Stimulated activated CD4-positive, alpha-beta T cell treated with anti-CD3 and anti-CD28 coated beads, Interleukin-1b, Interleukin-23, amount 100 ng/mL, for 48 hours (primary cell): Measurements from ENCODE around the gene GOLGA6L9.
"Not testable (repeated sequence)": the region's sequence is repeated elsewhere in the genome, so short reads cannot be mapped to it uniquely, and the experiment has no call there.

Source experiments
- DNase-seq: peaks from one replicate; pipeline ENCODE4 v3.0.0-alpha.2; 2020

The GOLGA6L9 gene, protein sequence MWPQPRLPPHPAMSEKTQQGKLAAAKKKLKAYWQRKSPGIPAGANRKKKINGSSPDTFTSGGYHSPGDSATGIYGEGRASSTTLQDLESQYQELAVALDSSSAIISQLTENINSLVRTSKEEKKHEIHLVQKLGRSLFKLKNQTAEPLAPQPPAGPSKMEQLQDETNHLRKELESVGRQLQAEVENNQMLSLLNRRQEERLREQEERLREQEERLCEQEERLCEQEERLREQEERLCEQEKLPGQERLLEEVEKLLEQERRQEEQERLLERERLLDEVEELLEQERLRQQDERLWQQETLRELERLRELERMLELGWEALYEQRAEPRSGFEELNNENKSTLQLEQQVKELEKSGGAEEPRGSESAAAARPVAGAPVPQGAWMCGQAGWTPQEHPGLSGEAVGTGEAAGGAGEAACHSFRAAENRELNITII

DNA sequence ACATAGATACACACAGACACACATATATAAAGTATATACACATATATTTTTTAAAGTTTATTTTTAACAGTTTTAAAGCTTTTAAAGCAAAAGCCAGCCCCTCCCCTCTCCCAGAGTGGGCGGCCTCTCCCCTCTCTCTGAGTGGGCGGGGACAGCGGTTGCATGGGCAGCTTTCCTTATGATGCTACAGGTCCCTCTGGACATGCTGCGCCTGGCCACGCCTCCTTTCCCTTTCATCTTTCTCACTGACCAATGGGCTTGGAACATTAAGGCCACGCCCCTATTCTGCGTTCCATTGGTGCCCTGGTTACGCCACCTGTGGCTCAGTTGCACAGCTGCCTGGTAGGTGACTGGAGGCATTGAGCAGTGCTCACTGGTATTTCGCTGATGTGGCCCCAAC, at the start of gene GOLGA6L9:
GOLGA6L9 (plus strand) TSS at position 124 of the 400 bp plus-strand sequence; CDS start at position 388, 264 bp downstream.
- peak; percentile 2 for DNase-seq

DNA sequence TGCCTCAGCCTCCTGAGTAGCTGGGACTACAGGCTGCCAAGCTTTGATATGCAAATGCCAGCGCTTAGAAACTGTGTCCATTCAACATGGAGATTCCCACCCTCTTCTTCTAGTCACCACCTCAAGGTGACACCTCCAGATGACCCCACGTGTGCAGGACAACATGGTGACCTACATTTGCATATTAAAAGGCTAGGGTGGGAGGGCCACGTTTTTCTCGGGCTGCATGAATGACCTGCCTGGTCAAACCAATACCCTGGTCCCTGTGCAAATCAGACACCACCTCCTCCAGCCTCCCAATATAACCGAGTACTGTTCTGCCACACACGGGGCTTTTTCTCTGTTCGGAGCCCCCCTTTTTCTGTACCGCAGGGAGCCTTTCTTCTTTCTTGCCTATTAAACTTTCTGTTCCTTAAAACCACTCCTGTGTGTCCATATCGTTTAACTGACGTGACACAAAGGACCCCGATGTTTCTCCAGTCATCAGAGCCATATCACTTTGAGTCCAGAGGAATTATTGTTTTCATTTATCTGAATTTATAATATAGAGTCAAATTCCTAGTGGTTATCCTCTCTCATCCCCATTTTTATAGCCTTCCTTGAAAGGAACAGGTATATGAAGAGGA, 48.2 kb upstream of the GOLGA6L9 start:
- DNase-seq = not testable (repeated sequence)

DNA sequence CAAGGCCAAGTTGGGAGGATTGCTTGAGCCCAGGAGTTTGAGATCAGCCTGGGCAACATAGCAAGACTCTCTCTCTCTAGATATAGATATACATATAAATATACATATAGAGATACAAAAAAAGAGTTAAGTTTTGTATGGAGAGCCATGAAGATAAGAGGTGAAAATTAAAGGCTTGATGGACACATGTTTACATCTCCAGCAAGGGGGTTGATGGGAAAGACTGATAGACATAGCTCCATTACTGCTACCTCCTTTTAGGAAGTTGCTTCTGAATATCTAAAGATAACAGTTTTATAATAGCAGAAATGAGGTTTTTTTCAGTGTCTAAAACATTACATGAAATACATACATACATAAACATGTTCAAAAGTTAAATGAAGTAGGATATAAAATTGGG, 42.4 kb upstream of the GOLGA6L9 start:
- DNase-seq = not testable (repeated sequence)

DNA sequence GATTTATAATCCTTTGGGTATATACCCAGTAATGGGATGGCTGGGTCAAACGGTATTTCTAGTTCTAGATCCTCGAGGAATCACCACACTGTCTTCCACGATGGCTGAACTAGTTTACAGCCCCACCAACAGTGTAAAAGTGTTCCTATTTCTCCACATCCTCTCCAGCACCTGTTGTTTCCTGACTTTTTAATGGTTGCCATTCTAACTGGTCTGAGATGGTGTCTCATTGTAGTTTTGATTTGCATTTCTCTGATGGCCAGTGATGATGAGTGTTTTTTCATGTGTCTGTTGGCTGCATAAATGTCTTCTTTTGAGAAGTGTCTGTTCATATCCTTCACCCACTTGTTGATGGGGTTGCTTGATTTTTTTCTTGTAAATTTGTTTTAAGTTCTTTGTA, 39.5 kb upstream of the GOLGA6L9 start:
- DNase-seq = not testable (repeated sequence)

DNA sequence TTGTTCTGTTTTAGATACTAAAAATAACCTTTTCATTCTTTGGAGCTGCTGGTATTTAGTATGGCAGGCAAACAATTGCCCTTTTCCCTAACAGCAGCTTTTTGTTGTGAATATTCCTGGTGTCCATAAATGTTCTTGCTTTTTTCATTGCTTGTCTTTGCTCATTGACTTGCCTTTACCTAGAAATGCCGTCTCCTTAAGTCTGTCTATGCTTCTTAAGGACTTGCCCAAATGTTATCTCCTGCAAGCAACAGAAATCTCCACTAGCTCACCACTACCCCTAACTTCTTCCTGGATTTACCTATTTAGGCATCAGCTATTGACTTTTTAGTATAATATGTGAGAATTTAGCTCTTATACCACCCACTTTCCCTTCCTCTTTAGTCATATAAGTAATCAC, 37.5 kb upstream of the GOLGA6L9 start:
- not testable (repeated sequence) for DNase-seq

DNA sequence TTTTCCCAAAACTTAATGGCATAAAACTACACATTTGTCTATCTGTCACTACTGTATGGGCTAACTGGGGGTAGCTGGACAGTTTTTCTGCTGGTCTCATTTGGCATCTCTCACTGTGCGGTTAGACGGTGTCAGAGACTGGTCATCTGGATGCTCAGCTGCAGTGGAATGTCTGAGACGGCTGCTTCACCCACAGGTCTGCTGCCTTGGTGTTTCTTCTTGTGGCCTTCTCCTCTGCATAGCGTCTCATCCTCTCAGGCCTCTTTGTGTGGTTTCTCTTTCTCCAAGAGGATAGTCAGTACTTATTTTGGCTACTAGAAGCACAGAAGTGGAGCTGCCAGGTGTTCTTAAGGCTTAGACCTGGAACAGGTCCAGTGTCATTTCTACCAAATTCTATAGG, 35.9 kb upstream of the GOLGA6L9 start:
- no peak for DNase-seq

DNA sequence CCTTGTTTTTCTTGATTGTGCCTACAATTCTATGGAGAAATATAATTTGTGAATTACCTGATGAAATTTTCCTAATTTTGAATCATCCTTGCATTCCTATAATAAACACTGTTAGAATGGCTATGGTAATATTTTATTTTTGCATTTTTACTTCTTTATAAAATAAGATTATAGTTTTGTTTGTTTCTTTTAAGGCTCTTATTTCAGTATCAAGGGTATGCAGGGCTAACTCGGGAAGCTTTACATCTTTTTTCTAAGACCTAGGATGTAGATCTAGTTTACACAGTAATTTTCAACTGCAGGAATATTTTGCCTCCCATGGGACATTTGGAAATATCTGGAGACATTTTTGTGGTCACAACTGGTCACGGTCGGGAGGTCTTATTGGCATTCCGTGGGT, 33.8 kb upstream of the GOLGA6L9 start:
- not testable (repeated sequence) for DNase-seq

DNA sequence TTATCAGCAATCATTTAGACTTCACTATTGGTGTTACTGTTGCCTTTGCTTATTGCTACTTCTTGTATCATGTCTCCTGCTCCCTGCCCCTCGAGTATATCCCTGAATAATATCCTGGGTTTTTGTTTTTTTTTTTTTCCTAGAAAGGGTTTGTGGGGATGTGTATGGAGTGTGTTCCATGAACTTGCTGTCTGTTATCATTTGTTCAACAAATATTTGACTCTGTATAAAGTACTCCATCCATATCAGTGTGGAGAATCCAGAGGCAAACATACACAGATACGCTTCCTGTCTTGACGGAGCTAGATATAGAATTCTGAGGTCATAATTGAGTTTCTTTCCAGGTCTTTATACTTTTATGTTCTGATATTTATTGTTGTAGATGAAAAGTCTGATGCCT, 31.8 kb upstream of the GOLGA6L9 start:
- DNase-seq = no peak

DNA sequence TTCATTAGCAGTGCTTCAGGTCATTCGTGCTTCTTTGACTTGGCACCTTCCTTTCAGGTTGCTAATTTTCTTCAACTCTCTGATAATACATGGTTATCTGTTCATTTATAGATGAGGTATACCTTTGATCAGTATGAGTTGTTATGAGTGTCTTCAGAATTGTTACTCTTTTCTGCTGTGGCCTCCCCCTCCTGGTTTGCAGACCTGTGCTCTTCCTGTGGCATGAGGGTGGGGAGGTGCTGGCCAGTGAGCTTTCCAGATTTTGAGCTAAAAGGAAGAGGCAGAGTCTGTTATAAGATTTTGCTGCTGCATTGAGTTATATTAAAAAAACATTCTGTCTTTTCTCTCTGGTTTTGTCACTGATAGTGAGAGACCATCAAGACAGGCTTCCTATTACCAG, 30.8 kb upstream of the GOLGA6L9 start:
- DNase-seq = no peak

DNA sequence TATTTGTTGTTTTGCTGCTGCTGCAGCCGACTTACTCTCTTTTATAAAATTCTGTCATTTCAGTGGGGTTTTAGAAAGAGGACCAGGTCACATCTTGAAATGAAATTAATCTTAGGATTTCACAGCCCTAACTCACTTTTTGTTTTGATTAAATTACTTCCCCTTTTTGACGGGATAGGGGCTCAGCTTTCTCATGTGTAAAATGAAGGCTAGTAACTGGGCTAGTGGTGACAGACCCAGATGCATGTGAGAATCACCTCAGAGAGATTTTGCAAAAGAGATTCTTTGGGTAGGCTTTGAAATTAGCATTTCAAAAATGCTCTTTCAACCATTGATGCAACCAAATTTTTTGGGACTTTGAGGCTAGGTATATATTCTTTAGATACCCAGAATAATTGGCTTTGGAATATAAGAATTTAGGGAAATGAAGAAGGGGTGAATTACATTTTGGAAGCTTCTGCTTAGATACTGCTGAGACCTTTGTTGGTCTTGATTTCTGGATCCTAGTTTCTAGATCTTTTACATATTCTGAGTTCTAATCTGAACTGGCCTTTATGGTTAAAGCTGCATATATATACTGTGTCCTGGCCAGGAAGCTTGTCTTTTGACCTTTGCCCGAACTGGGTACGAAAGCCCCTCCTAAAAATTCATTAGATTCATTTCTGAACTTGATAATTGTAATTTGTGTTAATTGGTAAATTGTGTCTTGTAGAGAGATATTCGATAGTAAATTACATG, 30.1 kb upstream of the GOLGA6L9 start:
- not testable (repeated sequence) for DNase-seq

DNA sequence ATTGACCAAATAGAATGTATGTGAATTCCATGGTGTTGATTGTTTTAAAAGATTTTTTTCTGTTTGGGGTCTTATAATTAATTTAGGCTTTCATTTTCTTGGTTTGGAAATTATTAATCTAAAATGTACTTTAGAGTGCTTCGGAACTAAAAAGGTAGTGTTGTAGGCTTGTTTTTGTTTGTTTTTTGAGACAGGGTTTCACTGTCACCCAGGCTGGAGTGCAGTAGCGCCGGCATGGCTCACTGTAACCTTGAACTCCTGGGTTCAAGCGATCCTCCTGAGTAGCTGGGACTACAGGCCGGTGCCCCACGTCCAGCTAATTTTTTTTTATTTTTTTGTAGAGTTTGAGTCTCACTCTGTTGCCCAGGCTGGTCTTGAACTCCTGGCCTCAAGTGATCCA, 27.7 kb upstream of the GOLGA6L9 start:
- not testable (repeated sequence) for DNase-seq

DNA sequence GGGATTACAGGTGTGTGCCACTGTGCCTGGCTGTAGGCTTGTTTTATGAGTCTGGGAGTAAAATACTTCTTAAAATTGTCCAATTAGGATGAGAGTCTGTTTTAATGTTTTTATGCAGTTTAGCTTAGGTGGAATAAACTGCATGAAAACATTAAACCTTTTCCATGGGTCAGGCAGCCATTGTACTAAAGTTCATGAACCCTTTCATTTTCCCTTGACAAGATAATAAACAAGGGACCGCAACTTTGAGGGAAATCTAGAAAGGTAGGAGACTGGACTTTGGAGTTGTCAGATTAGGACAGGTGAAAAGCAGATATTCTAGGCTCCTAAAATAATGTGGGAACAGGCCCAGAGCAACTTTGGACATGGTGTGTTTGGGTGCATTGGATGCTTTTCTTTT, 27.3 kb upstream of the GOLGA6L9 start:
- DNase-seq = not testable (repeated sequence)

DNA sequence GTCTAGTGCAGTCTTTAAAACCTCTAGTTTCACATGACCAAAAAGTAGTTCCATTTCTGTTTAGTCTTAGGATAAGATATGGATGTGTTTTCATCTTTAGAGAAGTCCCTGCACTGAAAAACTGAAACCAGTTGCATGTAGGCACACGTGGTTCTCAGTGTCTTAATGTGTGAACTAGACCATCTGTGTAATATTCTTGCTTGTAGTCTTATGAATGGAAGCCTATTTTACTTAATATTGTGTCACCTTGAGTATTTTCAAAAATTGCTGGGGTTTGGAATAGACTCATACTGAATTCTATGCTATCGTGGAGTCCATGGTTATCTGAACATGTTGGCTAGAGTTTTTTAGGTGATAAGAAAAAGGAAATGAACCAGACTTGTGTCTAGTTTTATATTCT, 23.4 kb upstream of the GOLGA6L9 start:
- DNase-seq = not testable (repeated sequence)

DNA sequence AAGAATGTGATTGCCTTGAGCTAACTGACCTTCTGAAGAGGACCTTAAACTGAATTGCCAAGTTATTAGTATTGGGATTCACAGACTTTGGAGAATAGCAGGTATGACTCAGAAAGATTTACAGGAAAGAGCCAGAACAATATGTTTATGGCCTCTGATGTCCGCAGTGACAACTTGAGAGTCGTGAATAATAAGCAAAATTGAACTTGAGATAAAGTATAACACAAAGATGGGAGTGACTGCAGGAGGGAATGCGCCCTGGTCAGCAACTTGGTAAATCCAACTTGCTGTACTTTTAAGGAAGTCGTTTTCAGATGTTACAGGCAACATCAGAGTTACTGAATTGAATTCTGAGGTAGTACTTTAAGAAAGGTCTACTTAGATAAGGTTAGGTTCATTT, 19.3 kb upstream of the GOLGA6L9 start:
- not testable (repeated sequence) for DNase-seq

DNA sequence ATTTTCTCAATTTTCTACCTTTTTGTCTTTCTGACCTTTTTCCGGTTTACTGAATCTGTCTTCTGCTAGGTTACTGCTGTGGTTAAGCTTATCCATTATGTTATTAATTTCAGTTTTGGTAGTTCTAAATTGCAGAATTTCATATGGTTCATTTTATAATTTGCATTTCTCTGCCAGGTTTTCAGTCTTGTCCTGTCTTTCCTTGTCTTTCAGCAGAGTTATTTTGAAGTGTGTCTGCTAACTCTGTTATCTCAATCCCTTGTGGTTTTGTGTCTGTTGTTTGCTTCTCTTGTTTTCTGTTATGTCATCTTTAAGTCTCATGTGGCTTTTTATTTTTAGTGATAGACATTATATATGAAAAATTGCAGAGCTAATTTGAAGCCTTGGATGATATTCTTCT, 18.0 kb upstream of the GOLGA6L9 start:
- DNase-seq = not testable (repeated sequence)

DNA sequence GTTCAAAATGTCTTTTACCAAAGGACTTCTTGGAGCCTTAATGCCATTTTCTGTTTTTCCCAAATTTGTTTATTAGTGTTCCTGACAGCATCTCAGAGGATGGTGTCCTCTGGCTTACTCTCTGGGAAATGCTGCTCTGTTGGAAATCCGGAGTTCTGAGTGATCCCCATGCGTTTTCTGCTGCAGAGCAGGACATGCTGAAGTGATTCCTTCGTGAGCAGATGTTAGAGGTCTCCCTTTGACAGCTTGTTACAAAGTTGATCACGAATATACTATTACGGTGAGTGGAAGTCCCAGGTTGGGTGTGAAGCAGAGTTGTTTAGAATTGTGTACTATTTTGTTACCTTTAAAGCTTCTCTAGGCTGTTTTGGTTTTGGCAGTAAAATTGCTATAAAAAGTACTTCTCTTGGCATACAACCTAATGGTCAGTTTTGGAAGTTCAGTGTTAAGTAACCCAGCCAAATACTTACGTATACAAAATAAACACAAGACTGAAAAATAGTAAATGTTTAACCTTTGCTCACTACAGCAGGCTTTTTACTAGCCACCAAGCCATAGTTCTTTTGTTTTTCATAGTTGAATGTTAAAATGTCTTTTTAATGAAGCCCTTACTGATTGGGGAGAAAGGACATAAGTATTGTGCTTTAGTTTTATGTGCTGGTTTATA, 15.0 kb upstream of the GOLGA6L9 start:
- not testable (repeated sequence) for DNase-seq

DNA sequence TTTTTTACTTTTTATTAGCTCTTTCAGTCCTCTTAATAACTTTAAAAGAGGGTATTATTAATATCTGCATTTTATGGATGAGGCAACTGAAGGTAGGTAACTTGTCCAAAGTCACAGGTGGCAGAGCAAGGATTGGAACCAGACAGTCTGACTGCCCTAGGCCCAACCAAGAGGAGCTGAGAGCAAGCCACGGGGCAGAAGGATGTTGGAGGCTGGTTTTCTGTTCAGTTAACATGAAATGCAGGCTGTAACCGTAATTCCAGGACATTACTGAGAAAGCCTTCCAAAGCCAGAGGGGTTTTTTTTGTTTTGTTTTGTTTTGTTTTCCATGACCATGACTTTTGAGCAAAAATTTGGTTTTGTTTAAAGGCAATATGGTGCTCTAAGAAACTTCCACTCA, 9.1 kb upstream of the GOLGA6L9 start:
- DNase-seq = not testable (repeated sequence)

DNA sequence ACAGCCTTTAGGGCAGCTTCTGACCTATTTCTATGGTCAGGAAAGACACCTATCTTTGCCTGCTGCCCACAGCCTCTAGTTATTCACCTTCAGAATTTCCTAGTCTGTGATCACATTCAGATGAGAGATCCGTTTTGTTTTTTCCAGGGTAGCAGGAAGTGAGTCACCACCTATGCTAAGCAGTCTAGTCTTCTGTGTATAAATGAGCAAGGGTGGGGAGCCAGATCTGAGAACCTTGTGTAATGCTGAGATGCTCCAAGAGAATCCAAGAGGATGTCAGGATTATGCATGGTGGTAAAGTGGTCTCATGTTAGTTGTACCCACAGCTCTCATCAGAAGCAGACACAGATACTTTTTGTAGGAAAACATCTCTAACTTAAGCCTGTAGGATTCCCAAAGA, 8.7 kb upstream of the GOLGA6L9 start:
- DNase-seq = not testable (repeated sequence)

DNA sequence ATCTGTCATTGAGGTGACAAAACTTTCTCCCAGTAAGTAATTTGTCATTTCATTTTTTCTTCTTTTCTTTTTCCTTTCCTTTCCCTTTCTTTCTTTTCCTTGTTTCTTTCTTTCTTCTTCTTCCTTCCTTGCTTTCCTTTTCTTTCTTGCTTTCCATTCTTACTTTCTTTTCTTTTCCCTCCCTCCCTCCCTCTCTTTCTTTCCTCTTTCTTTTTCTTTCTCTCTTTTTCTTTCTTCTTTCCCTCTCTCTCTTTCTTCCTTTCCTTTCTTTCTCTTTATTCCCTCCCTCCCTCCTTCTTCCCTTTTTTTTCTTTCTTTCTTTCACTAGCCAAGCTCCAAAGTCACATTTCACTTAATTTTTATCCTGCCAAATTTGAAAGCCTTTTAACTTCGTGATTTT, 2.5 kb upstream of the GOLGA6L9 start:
- DNase-seq = not testable (repeated sequence)

DNA sequence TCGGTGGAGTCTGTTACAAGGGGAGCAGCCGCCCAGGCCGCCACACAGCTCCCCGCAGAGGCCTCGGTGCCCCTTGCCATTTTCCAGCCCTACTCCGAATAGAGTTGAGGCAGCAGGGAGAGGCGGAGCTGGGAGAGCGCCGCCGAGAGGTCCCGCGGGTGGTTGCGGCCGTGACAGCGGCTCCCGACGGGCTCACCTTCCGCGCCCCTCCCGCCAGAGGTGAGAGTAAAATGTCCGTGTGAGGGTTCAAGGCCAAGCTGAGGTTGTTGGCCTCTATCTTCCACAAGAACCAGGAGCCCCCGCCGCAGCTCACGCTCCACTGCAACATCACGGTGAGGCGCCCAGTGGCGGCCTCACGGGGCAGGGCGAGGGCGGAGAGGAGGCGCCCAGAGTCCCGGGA, 15.8 kb downstream of the GOLGA6L9 start:
- peak; percentile 44 for DNase-seq

DNA sequence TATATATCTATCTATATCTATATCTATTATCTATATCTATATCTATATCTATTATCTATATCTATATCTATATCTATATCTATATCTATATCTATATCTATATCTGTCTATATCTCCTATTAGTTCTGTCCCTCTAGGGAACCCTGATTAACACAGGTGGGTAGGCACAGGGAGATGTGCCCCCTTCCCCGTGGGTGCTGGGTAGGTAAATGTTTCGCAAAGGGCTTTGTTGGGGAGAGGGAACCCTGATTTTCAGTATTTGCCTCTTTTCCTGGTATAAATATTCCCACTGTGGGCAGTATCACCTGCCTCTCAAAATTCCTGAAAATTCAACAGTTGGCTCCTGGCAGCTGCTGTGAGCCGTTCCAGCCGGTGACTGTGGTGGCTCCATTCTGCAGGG, 27.7 kb downstream of the GOLGA6L9 start:
- DNase-seq = not testable (repeated sequence)

DNA sequence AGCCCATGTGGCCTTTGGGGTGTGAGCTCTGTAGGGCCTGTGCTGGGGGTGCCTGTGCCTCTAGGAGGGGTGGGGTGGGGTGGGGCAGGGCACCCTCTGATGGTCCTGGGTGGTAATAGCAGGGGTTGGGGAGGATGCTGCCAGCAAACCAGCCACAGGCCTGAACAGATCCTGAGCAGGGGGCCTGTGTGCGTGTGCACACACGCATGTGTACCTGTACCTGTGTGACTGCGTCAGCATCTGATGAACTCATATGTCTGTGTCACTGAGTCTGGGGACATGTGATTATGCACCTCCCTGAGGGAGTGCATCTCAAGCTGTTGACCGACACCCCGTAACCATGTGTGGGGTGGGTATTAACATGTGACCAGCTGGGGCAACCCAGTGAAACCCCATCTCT, 36.0 kb downstream of the GOLGA6L9 start:
- not testable (repeated sequence) for DNase-seq

DNA sequence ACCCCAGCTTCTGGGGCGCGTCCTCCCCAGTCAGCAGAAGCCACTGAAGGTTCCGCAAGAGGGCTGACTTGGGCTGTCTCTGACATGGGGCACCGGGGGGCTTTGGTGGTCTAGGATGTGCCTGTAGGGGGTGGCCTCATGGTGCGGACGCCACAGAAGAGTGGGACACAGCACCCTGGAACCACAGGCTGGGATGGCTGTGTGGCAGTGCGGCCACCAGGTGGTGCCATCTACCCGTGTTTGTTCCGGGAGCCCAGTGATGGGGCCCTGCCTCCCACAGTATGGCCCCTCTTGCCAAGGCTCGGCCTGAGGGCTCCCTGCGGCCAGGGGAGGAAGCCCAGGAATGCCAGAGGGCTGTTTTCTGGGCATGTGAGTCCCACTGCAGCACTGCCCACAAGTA, 38.6 kb downstream of the GOLGA6L9 start:
- DNase-seq = not testable (repeated sequence)
